AG20443 (cell line): ENCODE measurements around the gene GARNL3.
A peak's percentile ranks its signal among the peaks of the same experiment; 100 is the strongest.

Experiments used
- DNase-seq: peaks from one replicate; pipeline ENCODE4 v3.0.0; 2012; ENCODE audit warnings: low spot score, mixed read lengths

The GARNL3 gene

GRCh38 chr9:127388037-127388855 lies 123.7 kb downstream of the GARNL3 start:
- DNase-seq = peak; percentile 90

- no peak for DNase-seq
These were observed 124.3 kb downstream of the GARNL3 start for GRCh38 chr9:127388856-127389238.

- DNase-seq = no peak
These were observed 125.0 kb downstream of the GARNL3 start for GRCh38 chr9:127389381-127390247.

- no peak for DNase-seq
These were observed 125.6 kb downstream of the GARNL3 start for GRCh38 chr9:127390248-127390545.

GRCh38 chr9:127390563-127390962 lies 126.0 kb downstream of the GARNL3 start:
- DNase-seq = no peak

GRCh38 chr9:127392166-127392565 lies 127.6 kb downstream of the GARNL3 start:
- DNase-seq = no peak

- no peak for DNase-seq
These were observed 128.4 kb downstream of the GARNL3 start for GRCh38 chr9:127392976-127393375.

GRCh38 chr9:127393645-127394044 lies 129.1 kb downstream of the GARNL3 start:
- DNase-seq = no peak

GRCh38 chr9:127395497-127396252 lies 131.1 kb downstream of the GARNL3 start:
- DNase-seq = no peak

- no peak for DNase-seq
These were observed 131.8 kb downstream of the GARNL3 start for GRCh38 chr9:127396253-127396807.

GRCh38 chr9:127396808-127397645 lies 132.5 kb downstream of the GARNL3 start, which contains the start of gene SLC2A8:
SLC2A8 (plus strand) TSS chr9:127397169; CDS start chr9:127397231, 62 bp downstream.
- DNase-seq = peak; percentile 96

- peak; percentile 44 for DNase-seq
These were observed 133.2 kb downstream of the GARNL3 start for GRCh38 chr9:127397646-127398274.

- no peak for DNase-seq
These were observed 133.7 kb downstream of the GARNL3 start for GRCh38 chr9:127398275-127398647.

- DNase-seq = no peak
These were observed 134.3 kb downstream of the GARNL3 start for GRCh38 chr9:127398715-127399400.

- no peak for DNase-seq
These were observed 135.2 kb downstream of the GARNL3 start for GRCh38 chr9:127399736-127400269.

GRCh38 chr9:127402401-127403090 lies 138.0 kb downstream of the GARNL3 start:
- no peak for DNase-seq

- DNase-seq = no peak
These were observed 139.1 kb downstream of the GARNL3 start for GRCh38 chr9:127403507-127404192.

- no peak for DNase-seq
These were observed 140.1 kb downstream of the GARNL3 start for GRCh38 chr9:127404631-127405030.
